Mesendoderm (in vitro differentiated cells): ENCODE measurements around the gene CDC42EP2.

Experiments used
- DNase-seq: peaks from one replicate; pipeline ENCODE4 v3.0.0; 2013
- H2AK5ac ChIP-seq: 2 replicates; pipeline ENCODE4 v1.6.1; 2013; ENCODE audit warnings: low read length, inconsistent platforms
- H2BK120ac ChIP-seq: 2 replicates; pipeline ENCODE4 v1.6.1; 2013; ENCODE audit warnings: low read depth, mild to moderate bottlenecking, low read length, moderate library complexity, mixed read lengths
- H2BK15ac ChIP-seq: replicated peaks from 2 replicates; pipeline ENCODE4 v1.6.1; 2013; ENCODE audit warnings: low read depth, mild to moderate bottlenecking, moderate library complexity
- H2BK5ac ChIP-seq: 2 replicates; pipeline ENCODE4 v1.6.1; 2013; ENCODE audit warnings: low read length, inconsistent platforms
- H3K18ac ChIP-seq: 2 replicates; pipeline ENCODE4 v1.6.1; 2013; ENCODE audit warnings: mild to moderate bottlenecking, low read length, mixed read lengths
- H3K23ac ChIP-seq: one replicate; pipeline ENCODE4 v1.6.1; 2013; ENCODE audit warnings: low read length
- H3K27ac ChIP-seq: 2 replicates; pipeline ENCODE4 v1.5.1; 2013; ENCODE audit warnings: low read depth, mild to moderate bottlenecking, inconsistent platforms, low read length, moderate library complexity
- H3K27me3 ChIP-seq: 2 replicates; pipeline ENCODE4 v1.6.1; 2013; ENCODE audit warnings: low read length, control low read depth, mild to moderate bottlenecking, inconsistent platforms; ENCODE audit not compliant: insufficient read depth, poor library complexity
- H3K36me3 ChIP-seq: 2 replicates; pipeline ENCODE4 v1.6.1; 2013; ENCODE audit warnings: low read length, inconsistent platforms; ENCODE audit not compliant: control insufficient read depth, insufficient read depth
- H3K4ac ChIP-seq: one replicate; pipeline ENCODE4 v1.6.1; 2013; ENCODE audit warnings: low read depth, mild to moderate bottlenecking, low read length, moderate library complexity
- H3K4me1 ChIP-seq: 2 replicates; pipeline ENCODE4 v1.6.1; 2013; ENCODE audit warnings: low read depth, low read length, inconsistent platforms; ENCODE audit not compliant: control insufficient read depth
- H3K4me2 ChIP-seq: 2 replicates; pipeline ENCODE4 v1.6.1; 2013; ENCODE audit warnings: low read length
- H3K4me3 ChIP-seq: 2 replicates; pipeline ENCODE4 v1.5.1; 2013; ENCODE audit warnings: mild to moderate bottlenecking, low read length
- H3K56ac ChIP-seq: one replicate; pipeline ENCODE4 v1.6.1; 2013; ENCODE audit warnings: low read length
- H3K79me1 ChIP-seq: 2 replicates; pipeline ENCODE4 v1.6.1; 2013; ENCODE audit warnings: low read length, inconsistent platforms
- H3K79me2 ChIP-seq: 2 replicates; pipeline ENCODE4 v1.6.1; 2013; ENCODE audit warnings: mild to moderate bottlenecking, low read length; ENCODE audit not compliant: control insufficient read depth, insufficient read depth
- H3K9ac ChIP-seq: 2 replicates; pipeline ENCODE4 v1.6.1; 2013; ENCODE audit warnings: low read length, inconsistent platforms
- H4K5ac ChIP-seq: one replicate; pipeline ENCODE4 v1.6.1; 2013; ENCODE audit warnings: low read length
- H4K8ac ChIP-seq: one replicate; pipeline ENCODE4 v1.6.1; 2013; ENCODE audit warnings: low read depth, mild to moderate bottlenecking, control low read depth, low read length, moderate library complexity
- WGBS: extraction: QIAGEN DNeasy Blood & Tissue Kit; methylation state at CpG from one replicate; pipeline ENCODE4 v1.1.7; 2013; ENCODE audit warnings: low lambda C conversion rate, missing lambda C conversion rate; ENCODE audit not compliant: insufficient coverage; ENCODE audit errors: extremely low coverage; 5-methylcytosine and 5-hydroxymethylcytosine counted together

The CDC42EP2 gene

GRCh38 chr11:65356394-65356972 is 41.8 kb downstream of the CDC42EP2 start:
- H3K4ac ChIP-seq: no peak overlapping the region
- no peaks in the 10 kb centered on the region for H3K79me1 ChIP-seq
- H3K4me2 ChIP-seq: no peak overlapping the region
- H3K27ac ChIP-seq: no peak overlapping the region
- no peak overlapping the region for H2AK5ac ChIP-seq
- H4K5ac ChIP-seq: no peak overlapping the region
- H4K8ac ChIP-seq: no peak overlapping the region
- H3K4me3 ChIP-seq: no peak overlapping the region
- no peak overlapping the region for H2BK120ac ChIP-seq
- H3K79me2 ChIP-seq: no peaks in the 10 kb centered on the region
- no peaks in the 10 kb centered on the region for H3K4me1 ChIP-seq
- H3K36me3 ChIP-seq: peaks cover under 1% of the 10 kb centered on the region
- DNase-seq: no peak
- no peak overlapping the region for H3K56ac ChIP-seq
- WGBS: no CpG with 5 or more reads among the region's 30 CpGs
- peaks cover 4% of the 10 kb centered on the region for H3K27me3 ChIP-seq
- H3K23ac ChIP-seq: no peak overlapping the region
- no peak overlapping the region for H2BK5ac ChIP-seq
- no peak overlapping the region for H2BK15ac ChIP-seq
- H3K18ac ChIP-seq: no peak overlapping the region
- H3K9ac ChIP-seq: no peak overlapping the region

- Histone ChIP-seq H3K9ac (no peak overlapping the region), H3K23ac (no peak overlapping the region), H2BK120ac (no peak overlapping the region), H4K8ac (no peak overlapping the region), H3K79me2 (no peaks in the 10 kb centered on the region), H3K4me3 (no peak overlapping the region), H3K4ac (no peak overlapping the region), H2BK5ac (no peak overlapping the region), H4K5ac (no peak overlapping the region), H3K4me2 (no peak overlapping the region), H3K79me1 (no peaks in the 10 kb centered on the region), H3K27me3 (peaks cover 4% of the 10 kb centered on the region), H3K4me1 (no peaks in the 10 kb centered on the region), H3K36me3 (no peaks in the 10 kb centered on the region), H2AK5ac (no peak overlapping the region), H3K56ac (no peak overlapping the region), H2BK15ac (no peak overlapping the region), H3K27ac (no peak overlapping the region), H3K18ac (no peak overlapping the region)
- DNase-seq: no peak
- no CpG with 5 or more reads among the region's 8 CpGs for WGBS
Observed at GRCh38 chr11:65357856-65358356, 43.2 kb downstream of the CDC42EP2 start.

GRCh38 chr11:65362320-65362931 is 47.8 kb downstream of the CDC42EP2 start:
- Histone ChIP-seq H3K4me1 (no peaks in the 10 kb centered on the region), H3K79me2 (no peaks in the 10 kb centered on the region), H3K4me2 (no peak overlapping the region), H2BK5ac (no peak overlapping the region), H3K18ac (no peak overlapping the region), H3K36me3 (no peaks in the 10 kb centered on the region), H3K27me3 (no peaks in the 10 kb centered on the region), H2BK15ac (no peak overlapping the region), H2BK120ac (no peak overlapping the region), H3K23ac (no peak overlapping the region), H2AK5ac (no peak overlapping the region), H4K8ac (no peak overlapping the region), H4K5ac (no peak overlapping the region), H3K9ac (no peak overlapping the region), H3K4me3 (no peak overlapping the region), H3K79me1 (no peaks in the 10 kb centered on the region), H3K56ac (no peak overlapping the region), H3K4ac (no peak overlapping the region), H3K27ac (no peak overlapping the region)
- no peak for DNase-seq
- no CpG with 5 or more reads among the region's 10 CpGs for WGBS

GRCh38 chr11:65362966-65363365 is 48.3 kb downstream of the CDC42EP2 start:
- Histone ChIP-seq H3K4me3 (no peak overlapping the region), H3K18ac (no peak overlapping the region), H3K56ac (no peak overlapping the region), H3K27me3 (no peaks in the 10 kb centered on the region), H3K27ac (no peak overlapping the region), H3K23ac (no peak overlapping the region), H3K4ac (no peak overlapping the region), H3K4me2 (no peak overlapping the region), H4K8ac (no peak overlapping the region), H2BK15ac (no peak overlapping the region), H2BK5ac (no peak overlapping the region), H2AK5ac (no peak overlapping the region), H3K36me3 (no peaks in the 10 kb centered on the region), H3K4me1 (no peaks in the 10 kb centered on the region), H3K79me2 (no peaks in the 10 kb centered on the region), H2BK120ac (no peak overlapping the region), H3K79me1 (no peaks in the 10 kb centered on the region), H3K9ac (no peak overlapping the region), H4K5ac (no peak overlapping the region)
- no peak for DNase-seq
- no CpG with 5 or more reads among the region's 6 CpGs for WGBS

GRCh38 chr11:65363770-65364169 is 49.1 kb downstream of the CDC42EP2 start:
- H3K4ac ChIP-seq: no peak overlapping the region
- H3K79me2 ChIP-seq: no peaks in the 10 kb centered on the region
- no peak overlapping the region for H3K23ac ChIP-seq
- H3K18ac ChIP-seq: no peak overlapping the region
- no peaks in the 10 kb centered on the region for H3K79me1 ChIP-seq
- H2BK120ac ChIP-seq: no peak overlapping the region
- DNase-seq: no peak
- no peak overlapping the region for H4K8ac ChIP-seq
- no peak overlapping the region for H2AK5ac ChIP-seq
- H2BK15ac ChIP-seq: no peak overlapping the region
- no peak overlapping the region for H3K56ac ChIP-seq
- no peaks in the 10 kb centered on the region for H3K36me3 ChIP-seq
- no CpG with 5 or more reads among the region's 3 CpGs for WGBS
- H3K9ac ChIP-seq: no peak overlapping the region
- H3K4me3 ChIP-seq: no peak overlapping the region
- H3K4me2 ChIP-seq: no peak overlapping the region
- no peak overlapping the region for H2BK5ac ChIP-seq
- H3K4me1 ChIP-seq: no peaks in the 10 kb centered on the region
- H3K27ac ChIP-seq: no peak overlapping the region
- H3K27me3 ChIP-seq: no peaks in the 10 kb centered on the region
- no peak overlapping the region for H4K5ac ChIP-seq
